ENCODE results near the gene SDF2L1. TPM values are rescaled to one million over a fixed set of nuclear protein-coding genes. Genes with fewer than 3 reads are reported as not detected.
A peak's percentile ranks its signal among the peaks of the same experiment; 100 is the strongest.

SDF2L1 gene
- total RNA-seq, 4 donors from 2014 or later = 11.2 to 23.6 (median 18.7) TPM

GRCh38 chr22:21626735-21627469 is 15.2 kb upstream of the SDF2L1 start:
- H3K4me1 ChIP-seq = peaks cover 50% of the 10 kb centered on the region
- H3K4me3 ChIP-seq = no peak overlapping the region
- H3K27ac ChIP-seq = no peak overlapping the region
- H3K27me3 ChIP-seq = no peaks in the 10 kb centered on the region
- TF ChIP-seq POLR2AphosphoS5 (IDR thresholded peaks at IDR 0.05) (no peak), POLR2A (IDR thresholded peaks at IDR 0.05) (no peak), EP300 (IDR thresholded peaks at IDR 0.05) (no peak), CTCF (IDR thresholded peaks at IDR 0.05) (no peak)
- no peaks in the 10 kb centered on the region for H3K9me3 ChIP-seq
- no peaks in the 10 kb centered on the region for H3K36me3 ChIP-seq
- no peak for DNase-seq (ENCODE audit: low spot score in 2 of 2)
- 73% methylated on average over 9 of the region's 11 CpGs for WGBS

GRCh38 chr22:21628386-21629254 is 13.5 kb upstream of the SDF2L1 start:
- peak overlapping the region; percentile 97 for H3K4me3 ChIP-seq
- no peaks in the 10 kb centered on the region for H3K36me3 ChIP-seq
- peak overlapping the region; percentile 87 for H3K27ac ChIP-seq
- WGBS = 75% methylated on average over 57 of the region's 74 CpGs
- H3K9me3 ChIP-seq = no peaks in the 10 kb centered on the region
- no peaks in the 10 kb centered on the region for H3K27me3 ChIP-seq
- H3K4me1 ChIP-seq = peaks cover 36% of the 10 kb centered on the region
- no peak for TF ChIP-seq POLR2AphosphoS5 (IDR thresholded peaks at IDR 0.05)
- no peak for TF ChIP-seq CTCF (IDR thresholded peaks at IDR 0.05)
- TF ChIP-seq POLR2A (IDR thresholded peaks at IDR 0.05) = no peak
- no peak for TF ChIP-seq EP300 (IDR thresholded peaks at IDR 0.05)
- DNase-seq (ENCODE audit: low spot score in 2 of 2) = no peak

GRCh38 chr22:21629255-21630149 is 12.6 kb upstream of the SDF2L1 start, which contains the start of gene YDJC:
YDJC (minus strand) TSS chr22:21630022; CDS start chr22:21630014, 8 bp downstream.
- whole genome bisulfite sequencing = 0% methylated on average over 2 of the region's 93 CpGs
- Histone ChIP-seq H3K36me3 (no peaks in the 10 kb centered on the region), H3K4me3 (peak within 1 kb of the TSS; percentile 97), H3K27ac (peak within 1 kb of the TSS; percentile 87), H3K9me3 (no peaks in the 10 kb centered on the region), H3K4me1 (peaks cover 27% of the 10 kb centered on the region), H3K27me3 (no peaks in the 10 kb centered on the region)
- TF ChIP-seq POLR2AphosphoS5 (IDR thresholded peaks at IDR 0.05) = peak in 1 of 3 donors; percentile 17
- TF ChIP-seq POLR2A (IDR thresholded peaks at IDR 0.05) = peak in 1 of 2 donors; percentile 32
- peak; percentile 6 to 58 for TF ChIP-seq CTCF (IDR thresholded peaks at IDR 0.05)
- TF ChIP-seq EP300 (IDR thresholded peaks at IDR 0.05) = no peak
- DNase-seq (ENCODE audit: low spot score in 2 of 2) = peak; percentile 94

GRCh38 chr22:21631025-21631424 is 11.1 kb upstream of the SDF2L1 start:
- 96% methylated on average over 4 of the region's 4 CpGs for WGBS
- H3K27me3 ChIP-seq = no peaks in the 10 kb centered on the region
- no peak overlapping the region for H3K4me3 ChIP-seq
- no peak overlapping the region for H3K27ac ChIP-seq
- DNase-seq (ENCODE audit: low spot score in 2 of 2) = no peak
- H3K4me1 ChIP-seq = peaks cover 18% of the 10 kb centered on the region
- no peak for TF ChIP-seq POLR2A (IDR thresholded peaks at IDR 0.05)
- TF ChIP-seq CTCF (IDR thresholded peaks at IDR 0.05) = no peak
- no peak for TF ChIP-seq EP300 (IDR thresholded peaks at IDR 0.05)
- no peak for TF ChIP-seq POLR2AphosphoS5 (IDR thresholded peaks at IDR 0.05)
- H3K36me3 ChIP-seq = no peaks in the 10 kb centered on the region
- H3K9me3 ChIP-seq = no peaks in the 10 kb centered on the region

All from suprapubic skin (tissue), 4 donors.